ENCODE measurements around the gene BMP4.

The BMP4 gene

DNA sequence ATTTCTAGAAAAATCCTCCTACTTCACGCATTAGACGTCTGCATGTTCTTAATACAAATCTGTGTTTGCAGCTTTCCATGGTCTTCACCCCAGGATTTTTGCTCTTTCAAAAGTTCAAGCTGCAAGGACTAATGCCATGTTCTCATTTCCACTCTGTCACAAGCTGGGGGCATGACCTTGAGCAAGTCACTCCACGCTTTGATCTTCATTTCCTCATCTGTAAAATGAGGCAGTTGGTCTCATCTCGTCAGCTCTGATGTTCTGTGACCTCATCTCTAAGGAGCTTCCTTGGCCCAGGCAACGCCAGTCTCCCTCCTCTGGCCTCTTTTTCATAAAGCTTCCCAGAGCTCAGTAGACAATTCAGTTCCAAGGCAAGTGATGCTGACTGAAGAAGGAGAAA lies 18.8 kb upstream of the BMP4 start:
- TF ChIP-seq, protein P1, sequence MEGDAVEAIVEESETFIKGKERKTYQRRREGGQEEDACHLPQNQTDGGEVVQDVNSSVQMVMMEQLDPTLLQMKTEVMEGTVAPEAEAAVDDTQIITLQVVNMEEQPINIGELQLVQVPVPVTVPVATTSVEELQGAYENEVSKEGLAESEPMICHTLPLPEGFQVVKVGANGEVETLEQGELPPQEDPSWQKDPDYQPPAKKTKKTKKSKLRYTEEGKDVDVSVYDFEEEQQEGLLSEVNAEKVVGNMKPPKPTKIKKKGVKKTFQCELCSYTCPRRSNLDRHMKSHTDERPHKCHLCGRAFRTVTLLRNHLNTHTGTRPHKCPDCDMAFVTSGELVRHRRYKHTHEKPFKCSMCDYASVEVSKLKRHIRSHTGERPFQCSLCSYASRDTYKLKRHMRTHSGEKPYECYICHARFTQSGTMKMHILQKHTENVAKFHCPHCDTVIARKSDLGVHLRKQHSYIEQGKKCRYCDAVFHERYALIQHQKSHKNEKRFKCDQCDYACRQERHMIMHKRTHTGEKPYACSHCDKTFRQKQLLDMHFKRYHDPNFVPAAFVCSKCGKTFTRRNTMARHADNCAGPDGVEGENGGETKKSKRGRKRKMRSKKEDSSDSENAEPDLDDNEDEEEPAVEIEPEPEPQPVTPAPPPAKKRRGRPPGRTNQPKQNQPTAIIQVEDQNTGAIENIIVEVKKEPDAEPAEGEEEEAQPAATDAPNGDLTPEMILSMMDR (IDR thresholded peaks at IDR 0.05): no peak

DNA sequence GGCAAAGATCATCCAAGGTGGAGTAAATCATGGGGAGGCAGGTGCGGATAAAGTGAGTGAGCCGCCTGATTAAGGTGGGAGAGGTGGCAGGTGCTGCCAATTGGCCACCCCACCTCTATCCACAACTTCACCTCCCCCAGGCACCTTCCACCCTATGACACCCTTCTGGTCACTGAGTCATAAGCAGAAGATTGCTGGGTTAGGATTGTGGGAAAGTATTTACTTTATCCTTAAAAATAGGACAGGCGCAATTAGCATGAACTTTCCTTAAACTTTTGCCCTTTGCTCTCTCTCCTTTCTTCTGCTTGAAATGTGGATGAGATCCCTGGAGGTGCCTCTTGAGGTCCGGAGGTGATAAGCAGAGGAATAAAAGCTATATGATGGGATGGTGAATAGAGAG lies 14.9 kb upstream of the BMP4 start:
- TF ChIP-seq, protein P1 (IDR thresholded peaks at IDR 0.05): no peak

DNA sequence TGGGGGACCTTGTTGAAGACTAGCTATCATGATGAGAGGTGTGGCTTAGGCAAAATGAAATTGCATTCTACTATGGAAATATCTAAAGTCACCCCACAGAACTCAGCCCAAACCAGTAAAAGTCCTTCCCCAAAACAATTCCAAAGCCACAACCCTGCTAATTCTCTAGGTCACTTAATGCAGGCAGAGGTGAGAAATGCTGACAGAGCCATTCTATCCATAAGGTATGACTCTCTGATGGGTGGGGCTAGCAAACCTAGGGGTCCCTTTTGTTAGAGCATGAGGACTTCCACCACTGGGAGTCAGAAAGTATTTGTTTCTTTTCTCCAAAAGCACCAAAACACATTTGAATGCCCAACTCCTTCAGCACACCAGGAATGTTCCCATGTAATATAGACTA lies 12.7 kb upstream of the BMP4 start:
- TF ChIP-seq, protein P1 (IDR thresholded peaks at IDR 0.05): no peak

DNA sequence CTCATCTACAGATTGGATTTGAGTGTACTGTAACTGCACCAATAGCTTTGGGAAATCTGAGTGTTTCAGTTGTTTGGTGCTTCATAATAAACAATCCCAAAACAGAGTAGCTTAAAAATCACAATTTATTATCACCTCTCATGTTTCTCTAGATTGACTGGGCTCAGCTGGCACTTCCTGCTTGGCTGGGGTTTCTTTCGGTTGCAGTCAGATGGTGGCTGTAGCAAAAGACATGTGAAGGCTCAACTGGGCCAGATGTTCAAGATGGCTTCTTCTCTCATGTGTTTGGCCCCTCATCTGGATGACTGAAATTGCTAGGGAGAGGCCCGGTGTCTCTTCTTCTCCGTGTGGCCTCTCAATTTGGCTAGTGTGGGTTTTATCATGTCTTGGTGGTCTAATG lies 12.1 kb upstream of the BMP4 start:
- TF ChIP-seq, protein P1 (IDR thresholded peaks at IDR 0.05): no peak

DNA sequence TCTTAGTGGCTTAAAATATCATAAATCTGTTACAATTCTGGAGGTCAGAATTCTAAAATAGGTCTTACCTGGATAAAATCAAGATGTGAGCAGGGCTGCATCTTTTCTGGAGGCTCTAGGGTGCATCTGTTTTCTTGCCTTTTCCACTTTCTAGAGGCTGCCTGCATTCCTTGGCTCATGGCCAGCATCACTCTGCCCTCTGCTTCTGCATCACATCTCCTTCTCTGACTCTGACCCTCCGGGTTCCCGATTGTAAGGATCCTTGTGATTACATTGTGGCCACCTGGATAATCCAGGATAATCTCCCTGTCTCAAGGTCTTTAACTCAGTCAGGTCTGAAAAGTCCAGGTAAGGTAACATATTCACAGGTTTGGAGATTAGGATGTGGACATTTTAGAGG lies 11.0 kb upstream of the BMP4 start:
- TF ChIP-seq, protein P1 (IDR thresholded peaks at IDR 0.05): no peak

DNA sequence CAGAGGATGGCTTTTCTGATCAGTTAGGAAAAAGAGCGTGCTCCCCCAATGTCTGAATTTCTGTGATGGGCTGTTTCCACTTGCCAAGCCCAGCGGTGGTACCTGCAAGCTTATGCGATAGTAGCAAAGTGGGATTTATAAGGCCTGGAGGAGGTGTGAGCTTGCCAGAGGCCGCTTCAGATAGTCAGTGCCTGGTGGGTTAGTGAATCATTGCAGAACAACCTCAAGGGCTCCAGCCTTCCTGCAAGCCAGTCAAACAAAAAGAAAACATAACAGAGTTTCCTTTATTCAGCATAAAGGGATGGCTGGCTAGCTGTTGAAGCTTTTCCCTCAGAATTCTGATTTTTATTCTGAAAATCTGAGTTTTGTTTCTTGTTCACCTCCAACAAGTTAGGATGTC lies 7.6 kb upstream of the BMP4 start:
- TF ChIP-seq, protein P1 (IDR thresholded peaks at IDR 0.05): no peak

DNA sequence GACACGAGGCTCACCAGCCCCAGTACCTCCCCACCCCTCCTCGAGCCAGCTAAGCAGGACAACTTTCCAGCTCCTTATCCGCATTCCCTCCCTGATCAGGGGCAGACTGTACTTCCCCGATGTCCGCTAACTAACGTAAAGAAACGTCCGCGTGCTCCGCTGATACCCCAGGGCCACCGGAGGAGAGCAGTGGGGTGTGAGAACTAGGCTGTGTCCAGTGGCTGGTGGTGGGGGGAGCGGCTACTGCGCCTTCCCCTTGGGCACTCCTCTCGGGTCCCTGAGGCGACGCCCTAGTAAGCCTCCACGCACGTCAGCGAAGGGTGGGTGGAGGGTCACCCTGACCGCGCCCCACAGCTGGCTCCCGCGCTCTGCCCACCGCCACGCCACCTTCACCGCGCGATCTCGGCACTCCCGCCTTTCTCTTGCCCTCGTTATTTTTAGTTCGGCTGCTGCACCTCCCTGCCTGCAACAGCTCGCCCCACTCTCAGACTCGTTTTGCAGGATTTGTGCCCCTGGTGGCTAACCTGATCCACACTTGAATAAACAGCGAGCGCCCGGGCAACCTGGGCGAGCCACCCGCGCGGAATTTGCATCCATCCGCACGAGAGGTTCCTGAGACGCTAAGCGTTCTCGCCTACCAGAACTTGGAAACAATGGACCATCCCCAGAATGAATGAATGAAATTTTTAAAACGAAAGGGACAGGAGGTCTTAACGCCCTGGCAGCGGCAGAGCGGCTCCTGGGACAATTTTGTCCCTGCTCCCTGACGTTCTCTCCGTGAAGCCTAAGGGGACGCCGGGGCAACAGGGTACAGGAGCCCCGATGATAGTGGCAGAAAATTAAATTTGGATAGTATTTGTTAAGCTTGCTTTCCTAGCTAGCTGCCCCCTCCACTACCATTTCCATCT lies 6.9 kb upstream of the BMP4 start:
- TF ChIP-seq, protein P1 (IDR thresholded peaks at IDR 0.05): peak; percentile 66
